K562 (cell line): ENCODE measurements around the gene PSME1. TPM values are rescaled to one million over a fixed set of nuclear protein-coding genes. Genes with fewer than 3 reads are reported as not detected.

Source experiments
- CCNT2 ChIP-seq: IDR thresholded peaks from 2 replicates; pipeline ENCODE4 v1.6.1; 2011; ENCODE audit warnings: borderline replicate concordance, low read depth, mild to moderate bottlenecking, moderate library complexity, mixed read lengths, low read length; ENCODE audit not compliant: insufficient read length; ENCODE audit errors: extremely low read depth
- COPS2 ChIP-seq: fragments of 450-650 bp; conservative IDR thresholded peaks from 2 replicates; pipeline ENCODE4 v1.6.1; 2016; ENCODE audit warnings: mild to moderate bottlenecking, moderate library complexity
- HIVEP1 ChIP-seq: fragments of 250-450 bp; sonication (Bioruptor Pico); IDR thresholded peaks from 2 replicates; pipeline ENCODE4 v1.4.0; 2020; ENCODE audit warnings: mild to moderate bottlenecking
- HOMEZ ChIP-seq: fragments of 250-450 bp; sonication (Bioruptor Pico); IDR thresholded peaks from 2 replicates; pipeline ENCODE4 v1.4.0; 2020; ENCODE audit warnings: mild to moderate bottlenecking, moderate library complexity
- MCM7 ChIP-seq, 2 experiments: fragments of 450-650 bp; IDR thresholded peaks; 2 replicates each; pipeline ENCODE4 v1.6.1; 2016 to 2018
- NCOA4 ChIP-seq: fragments of 450-650 bp; IDR thresholded peaks from 2 replicates; pipeline ENCODE4 v1.6.1; 2018; ENCODE audit warnings: mild to moderate bottlenecking; ENCODE audit not compliant: partially characterized antibody
- NFE2 ChIP-seq: IDR thresholded peaks from 2 replicates; pipeline ENCODE4 v1.6.1; 2014; ENCODE audit warnings: antibody characterized with exemption, low read depth
- NRF1 ChIP-seq, 2 experiments: fragments of 450-650 bp; IDR thresholded peaks in 1 of 2; conservative IDR thresholded peaks in 1 of 2; 2 replicates each; pipeline ENCODE4 v1.6.1; 2014; ENCODE audit warnings: mild to moderate bottlenecking in 2 of 2
- PRPF4 ChIP-seq: fragments of 200-400 bp; formaldehyde crosslinking; IDR thresholded peaks from one replicate; pipeline ENCODE4 v1.6.1; 2017; ENCODE audit warnings: low read length, low read depth, mild to moderate bottlenecking; ENCODE audit not compliant: insufficient read depth, poor library complexity, severe bottlenecking
- SLC30A9 ChIP-seq: fragments of 250-450 bp; sonication (Bioruptor Pico); IDR thresholded peaks from 2 replicates; pipeline ENCODE4 v1.8.0; 2022; ENCODE audit warnings: mild to moderate bottlenecking, moderate library complexity
- TCFL5 ChIP-seq: fragments of 250-450 bp; sonication (Bioruptor Pico); conservative IDR thresholded peaks from 2 replicates; pipeline ENCODE4 v1.6.1; 2021; ENCODE audit warnings: mild to moderate bottlenecking, moderate library complexity, matching md5 sums
- ZC3H8 ChIP-seq: fragments of 450-650 bp; IDR thresholded peaks from 2 replicates; pipeline ENCODE4 v1.6.1; 2017
- ZNF217 ChIP-seq: sonication (generic); formaldehyde crosslinking; IDR thresholded peaks from 2 replicates; pipeline ENCODE4 v1.8.0; 2022; ENCODE audit warnings: mild to moderate bottlenecking, missing genetic modification reagents
- ZNF318 ChIP-seq, 2 experiments: fragments of 450-650 bp; IDR thresholded peaks; 2 replicates each; pipeline ENCODE4 v1.6.1; 2016; ENCODE audit warnings: mild to moderate bottlenecking in 2 of 2, borderline replicate concordance in 1 of 2, low read depth in 1 of 2, moderate library complexity in 1 of 2
- ZNF354B ChIP-seq: fragments of 250-450 bp; sonication (Bioruptor Pico); IDR thresholded peaks from 2 replicates; pipeline ENCODE4 v1.4.0; 2020
- ZNF398 ChIP-seq: fragments of 250-450 bp; sonication (Bioruptor Pico); IDR thresholded peaks from 2 replicates; pipeline ENCODE4 v1.8.0; 2021; ENCODE audit warnings: moderate library complexity, mild to moderate bottlenecking, inconsistent platforms
- ZNF707 ChIP-seq: fragments of 250-450 bp; sonication (Bioruptor Pico); conservative IDR thresholded peaks from 2 replicates; pipeline ENCODE4 v1.8.0; 2022; ENCODE audit warnings: inconsistent platforms, mild to moderate bottlenecking, moderate library complexity
- polyA plus RNA-seq, 8 experiments: library from polyadenylated mRNA; depleted of rRNA in 4 of 8; stranded (reverse) in 5 of 8; unstranded in 3 of 8; fragments of >200 nt; fragmentation: Nextera tagmentation in 2 of 8; fragmentation: Illumina TruSeq in 1 of 8; extraction: Ambion mirVana in 2 of 8; extraction: Trizol in 1 of 8; gene quantifications; 2 replicates each; pipeline versions ENCODE4 v1.2.1 to v1.2.3, GENCODE V29; 2011 to 2014; ENCODE audit warnings: inconsistent platforms in 1 of 8, missing spikeins in 1 of 8
- total RNA-seq, 7 experiments: library from RNA; depleted of rRNA in 6 of 7; stranded (reverse); fragments of >200 nt in 6 of 7; fragmentation: Illumina TruSeq in 2 of 7; extraction: Trizol in 2 of 7; gene quantifications; 2 replicates each; pipeline versions ENCODE4 v1.2.1 to v1.2.3, GENCODE V29; 2011 to 2021; ENCODE audit warnings: low replicate concordance in 1 of 7

PSME1 gene
- total and polyA plus RNA-seq, 9 of the 15 experiments (the other 6 are each of a cell fraction or from before 2014, with no cell fraction given), result 20.3 to 180 (median 67.5) TPM

GRCh38 chr14:24141097-24141880, 5.3 kb downstream of the PSME1 start, which contains the start of gene EMC9 (continued):
- TF ChIP-seq HOMEZ (CRISPR knock-in tag) (no peak), SLC30A9 (CRISPR knock-in tag) (no peak), PRPF4 (no peak), ZNF217 (no peak), NCOA4 (no peak), COPS2 (no peak), HIVEP1 (CRISPR knock-in tag) (no peak), CCNT2 (no peak), ZNF398 (no peak), TCFL5 (CRISPR knock-in tag) (no peak), ZNF318 (IDR thresholded peaks at IDR 0.05; ENCODE audit: borderline replicate concordance in 1 of 2, low read depth in 1 of 2) (no peak), ZNF354B (no peak), MCM7 (IDR thresholded peaks at IDR 0.05) (no peak), ZNF707 (CRISPR knock-in tag) (no peak), NRF1 (conservative IDR thresholded peaks at IDR 0.05 in 1 of 2, IDR thresholded peaks at IDR 0.05 in 1 of 2) (peak; percentile 91 to 93), ZC3H8 (no peak), NFE2 (no peak)
